ENCODE measurements around the gene PCDHGB6.
A peak's percentile ranks its signal among the peaks of the same experiment; 100 is the strongest.

The PCDHGB6 gene

DNA sequence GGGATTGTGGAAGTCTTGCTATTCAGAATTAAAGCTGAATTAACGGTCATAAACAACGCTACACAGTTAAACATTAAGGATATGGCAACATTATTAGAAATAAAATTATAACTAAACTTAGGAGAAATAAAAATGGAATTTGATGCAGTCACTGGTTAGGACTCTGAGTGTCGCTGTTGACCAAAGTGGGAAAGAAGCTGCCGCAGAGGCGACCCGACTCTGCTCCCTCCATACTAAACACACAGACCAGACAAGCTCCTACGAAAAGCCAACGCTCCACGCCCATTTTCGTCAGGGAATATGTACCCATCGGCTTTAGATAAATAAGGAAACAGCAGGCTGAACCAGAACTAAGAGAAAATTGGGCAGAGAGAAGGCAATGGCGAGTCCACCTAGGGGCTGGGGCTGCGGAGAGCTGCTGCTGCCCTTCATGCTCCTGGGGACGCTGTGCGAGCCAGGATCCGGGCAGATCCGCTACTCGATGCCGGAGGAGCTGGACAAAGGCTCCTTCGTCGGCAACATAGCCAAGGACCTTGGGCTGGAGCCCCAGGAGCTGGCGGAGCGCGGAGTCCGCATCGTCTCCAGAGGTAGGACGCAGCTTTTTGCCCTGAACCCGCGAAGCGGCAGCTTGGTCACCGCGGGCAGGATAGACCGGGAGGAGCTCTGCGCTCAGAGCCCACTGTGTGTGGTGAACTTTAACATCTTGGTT is 43.7 kb upstream of the PCDHGB6 start, which contains the start of gene PCDHGA5:
Gene PCDHGA5, plus strand, starts transcription at position 211 of the 709 bp plus-strand sequence. Its CDS starts 169 bp downstream, at position 380.
- TF ChIP-seq EZH2phosphoT487 (IDR thresholded peaks at IDR 0.05; ENCODE audit: low read length) (no peak), EZH2 (optimal IDR thresholded peaks at IDR 0.05; ENCODE audit: low read depth, low read length) (no peak)
- TF ChIP-seq, protein P1, sequence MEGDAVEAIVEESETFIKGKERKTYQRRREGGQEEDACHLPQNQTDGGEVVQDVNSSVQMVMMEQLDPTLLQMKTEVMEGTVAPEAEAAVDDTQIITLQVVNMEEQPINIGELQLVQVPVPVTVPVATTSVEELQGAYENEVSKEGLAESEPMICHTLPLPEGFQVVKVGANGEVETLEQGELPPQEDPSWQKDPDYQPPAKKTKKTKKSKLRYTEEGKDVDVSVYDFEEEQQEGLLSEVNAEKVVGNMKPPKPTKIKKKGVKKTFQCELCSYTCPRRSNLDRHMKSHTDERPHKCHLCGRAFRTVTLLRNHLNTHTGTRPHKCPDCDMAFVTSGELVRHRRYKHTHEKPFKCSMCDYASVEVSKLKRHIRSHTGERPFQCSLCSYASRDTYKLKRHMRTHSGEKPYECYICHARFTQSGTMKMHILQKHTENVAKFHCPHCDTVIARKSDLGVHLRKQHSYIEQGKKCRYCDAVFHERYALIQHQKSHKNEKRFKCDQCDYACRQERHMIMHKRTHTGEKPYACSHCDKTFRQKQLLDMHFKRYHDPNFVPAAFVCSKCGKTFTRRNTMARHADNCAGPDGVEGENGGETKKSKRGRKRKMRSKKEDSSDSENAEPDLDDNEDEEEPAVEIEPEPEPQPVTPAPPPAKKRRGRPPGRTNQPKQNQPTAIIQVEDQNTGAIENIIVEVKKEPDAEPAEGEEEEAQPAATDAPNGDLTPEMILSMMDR (IDR thresholded peaks at IDR 0.05; ENCODE audit: low read length), result no peak
- Histone ChIP-seq H3K4me2 (ENCODE audit: low read depth, low read length) (no peak within 1 kb of the TSS), H2AFZ (ENCODE audit: low read length) (no peak within 1 kb of the TSS), H4K20me1 (ENCODE audit: insufficient read depth, low read length) (no peaks in the 10 kb centered on the region), H3K27ac (ENCODE audit: low read length) (no peak within 1 kb of the TSS), H3K4me3 (ENCODE audit: low read length) (no peak within 1 kb of the TSS), H3K79me2 (ENCODE audit: low read length) (no peaks in the 10 kb centered on the region), H3K27me3 (replicated peaks; ENCODE audit: insufficient read depth, low read length) (no peaks in the 10 kb centered on the region; the same call in none of the 2 replicates), H3K4me1 (ENCODE audit: low read length) (no peaks in the 10 kb centered on the region), H3K9me3 (replicated peaks; ENCODE audit: insufficient read depth, low read length) (no peaks in the 10 kb centered on the region), H3K36me3 (replicated peaks; ENCODE audit: insufficient read depth, low read length) (no peaks in the 10 kb centered on the region), H3F3A (ENCODE audit: insufficient read depth, low read length) (no peaks in the 10 kb centered on the region), H3K9me2 (replicated peaks; ENCODE audit: insufficient read depth, low read length) (no peaks in the 10 kb centered on the region), H3K9ac (ENCODE audit: low read length) (no peak within 1 kb of the TSS)
- no peak for DNase-seq

GRCh38 chr5:141366016-141366896 is 41.6 kb upstream of the PCDHGB6 start:
- no peaks in the 10 kb centered on the region for H3K79me2 ChIP-seq (ENCODE audit: low read length)
- H3K9me2 ChIP-seq (replicated peaks; ENCODE audit: insufficient read depth, low read length), result no peaks in the 10 kb centered on the region
- no peaks in the 10 kb centered on the region for H3K36me3 ChIP-seq (replicated peaks; ENCODE audit: insufficient read depth, low read length)
- no peak for DNase-seq
- no peak overlapping the region for H3K9ac ChIP-seq (ENCODE audit: low read length)
- no peak overlapping the region for H3K4me3 ChIP-seq (ENCODE audit: low read length)
- H2AFZ ChIP-seq (ENCODE audit: low read length), result no peak overlapping the region
- no peaks in the 10 kb centered on the region for H3K4me1 ChIP-seq (ENCODE audit: low read length)
- no peak for TF ChIP-seq EZH2 (optimal IDR thresholded peaks at IDR 0.05; ENCODE audit: low read depth, low read length)
- no peak for TF ChIP-seq EZH2phosphoT487 (IDR thresholded peaks at IDR 0.05; ENCODE audit: low read length)
- TF ChIP-seq, protein P1 (IDR thresholded peaks at IDR 0.05; ENCODE audit: low read length), result no peak
- H3K27ac ChIP-seq (ENCODE audit: low read length), result no peak overlapping the region
- H4K20me1 ChIP-seq (ENCODE audit: insufficient read depth, low read length), result no peaks in the 10 kb centered on the region
- H3K27me3 ChIP-seq (replicated peaks; ENCODE audit: insufficient read depth, low read length), result no peaks in the 10 kb centered on the region; the same call in none of the 2 replicates
- no peaks in the 10 kb centered on the region for H3F3A ChIP-seq (ENCODE audit: insufficient read depth, low read length)
- no peaks in the 10 kb centered on the region for H3K9me3 ChIP-seq (replicated peaks; ENCODE audit: insufficient read depth, low read length)
- H3K4me2 ChIP-seq (ENCODE audit: low read depth, low read length), result no peak overlapping the region

GRCh38 chr5:141369994-141370848 is 37.6 kb upstream of the PCDHGB6 start, which contains the start of gene PCDHGB3:
TSS of gene PCDHGB3 (plus strand) at chr5:141370242. CDS start at chr5:141370395, 153 bp downstream.
- Histone ChIP-seq H3K79me2 (ENCODE audit: low read length) (no peaks in the 10 kb centered on the region), H3K9ac (ENCODE audit: low read length) (peak within 1 kb of the TSS; percentile 30; the same call in 1 of the 2 replicates), H4K20me1 (ENCODE audit: insufficient read depth, low read length) (no peaks in the 10 kb centered on the region), H2AFZ (ENCODE audit: low read length) (peak within 1 kb of the TSS; percentile 98), H3K9me3 (replicated peaks; ENCODE audit: insufficient read depth, low read length) (no peaks in the 10 kb centered on the region), H3K27ac (ENCODE audit: low read length) (no peak within 1 kb of the TSS), H3K4me1 (ENCODE audit: low read length) (no peaks in the 10 kb centered on the region), H3K27me3 (replicated peaks; ENCODE audit: insufficient read depth, low read length) (no peaks in the 10 kb centered on the region; the same call in 1 of the 2 replicates), H3K4me3 (ENCODE audit: low read length) (peak within 1 kb of the TSS; percentile 68), H3F3A (ENCODE audit: insufficient read depth, low read length) (no peaks in the 10 kb centered on the region), H3K9me2 (replicated peaks; ENCODE audit: insufficient read depth, low read length) (no peaks in the 10 kb centered on the region), H3K4me2 (ENCODE audit: low read depth, low read length) (peak within 1 kb of the TSS; percentile 92), H3K36me3 (replicated peaks; ENCODE audit: insufficient read depth, low read length) (no peaks in the 10 kb centered on the region)
- peak; percentile 82 for DNase-seq
- TF ChIP-seq EZH2phosphoT487 (IDR thresholded peaks at IDR 0.05; ENCODE audit: low read length) (no peak), EZH2 (optimal IDR thresholded peaks at IDR 0.05; ENCODE audit: low read depth, low read length) (no peak)
- TF ChIP-seq, protein P1 (IDR thresholded peaks at IDR 0.05; ENCODE audit: low read length), result peak; percentile 73
